Activated CD4-positive, alpha-beta T cell treated with anti-CD3 and anti-CD28 coated beads, Interleukin-10, Interleukin-2, amounts not matched to agents 100 ng/mL and 50 ng/mL, durations not matched to agents 16 hours and 8 hours (primary cell): ENCODE results near the gene IRS1.

Experiments used
- DNase-seq: peaks from one replicate; pipeline ENCODE4 v3.0.0-alpha.2; 2020

Gene IRS1

DNA sequence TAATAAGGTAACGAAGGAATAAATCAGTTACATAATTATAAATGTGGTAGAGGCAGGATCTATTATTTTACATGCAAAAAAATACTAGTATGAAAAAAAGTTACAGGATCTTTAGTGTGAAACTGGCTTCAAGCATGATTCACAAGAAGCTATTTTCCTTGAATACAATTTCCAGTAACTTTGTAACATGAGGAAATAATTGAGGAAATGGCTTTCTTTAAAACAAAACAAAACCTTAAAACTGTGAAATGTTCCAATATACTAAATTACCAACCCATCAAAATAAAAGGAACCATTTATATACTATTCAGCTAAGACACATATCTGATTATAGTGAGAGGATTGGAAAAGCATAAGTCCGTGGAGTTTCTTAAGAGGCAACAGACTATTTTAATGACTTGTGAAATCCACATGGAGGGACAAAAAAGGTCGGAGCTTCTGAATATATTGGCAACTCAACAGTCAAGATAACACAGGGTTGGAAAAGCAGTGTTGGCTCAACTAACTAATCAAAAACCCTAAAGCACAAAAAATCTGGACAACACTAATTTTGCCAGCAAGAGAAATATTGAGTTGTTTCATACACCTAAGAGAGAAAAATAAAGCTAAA, 10.6 kb downstream of the IRS1 start:
- DNase-seq, result no peak

- DNase-seq, result no peak
Measured at GRCh38 chr2:226788064-226788463, 11.6 kb downstream of the IRS1 start.

DNA sequence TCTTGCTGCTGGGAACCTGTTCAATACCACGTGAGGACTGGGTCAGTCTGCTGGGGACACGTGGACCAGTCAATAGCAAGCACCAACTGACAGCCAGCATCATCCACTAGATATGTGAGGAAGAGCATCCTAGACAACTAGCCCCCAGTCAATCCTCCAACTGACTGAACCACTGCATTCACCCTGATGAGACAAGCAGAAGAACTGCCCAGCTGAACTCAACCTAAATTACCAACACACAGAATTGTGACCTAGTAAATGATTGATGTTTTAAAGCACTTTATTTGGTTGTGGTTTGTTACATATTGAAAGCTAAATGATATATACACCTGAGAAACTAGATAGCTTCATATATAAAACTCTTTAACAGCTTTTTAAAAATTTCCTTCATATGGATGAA, 15.7 kb downstream of the IRS1 start:
- no peak for DNase-seq

GRCh38 chr2:226782092-226782713, 17.4 kb downstream of the IRS1 start:
- DNase-seq, result no peak

- DNase-seq, result no peak
Measured at GRCh38 chr2:226780431-226780830, 19.2 kb downstream of the IRS1 start.

DNA sequence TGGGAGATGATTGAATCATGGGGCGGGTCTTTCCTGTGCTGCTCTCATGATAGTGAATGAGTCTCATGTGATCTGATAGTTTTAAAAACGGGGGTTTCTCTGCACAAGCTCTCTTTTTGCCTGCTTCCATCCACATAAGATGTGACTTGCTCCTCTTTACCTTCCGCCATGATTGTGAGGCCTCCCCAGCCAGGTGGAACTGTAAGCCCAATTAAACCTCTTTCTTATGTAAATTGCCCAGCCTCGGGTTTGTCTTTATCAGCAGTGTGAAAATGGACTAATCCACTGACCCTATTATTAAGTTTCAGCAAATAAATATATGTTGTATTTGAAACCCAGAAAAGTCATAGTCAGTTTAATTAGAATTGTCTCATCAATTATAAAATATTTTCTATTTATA, 22.0 kb downstream of the IRS1 start:
- DNase-seq, result no peak

DNA sequence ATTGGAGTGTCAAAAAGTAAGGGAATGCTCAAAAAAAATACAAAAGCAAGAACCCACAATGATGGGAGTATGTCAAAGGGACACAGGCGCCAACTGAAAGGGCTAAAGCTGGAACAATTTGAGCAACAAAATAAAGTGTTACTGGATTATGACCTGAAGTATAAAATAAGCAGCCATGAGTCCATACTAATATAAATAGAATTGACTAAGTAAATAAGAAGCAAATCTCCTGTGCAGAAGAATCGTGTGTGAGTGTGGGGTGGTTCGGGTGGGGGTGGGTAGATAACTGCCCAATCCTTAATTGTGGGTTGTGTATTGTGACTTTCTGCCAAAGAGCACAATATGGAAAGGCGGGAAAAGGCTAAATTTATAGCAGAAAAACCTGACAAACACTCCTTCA, 23.5 kb downstream of the IRS1 start:
- no peak for DNase-seq

DNA sequence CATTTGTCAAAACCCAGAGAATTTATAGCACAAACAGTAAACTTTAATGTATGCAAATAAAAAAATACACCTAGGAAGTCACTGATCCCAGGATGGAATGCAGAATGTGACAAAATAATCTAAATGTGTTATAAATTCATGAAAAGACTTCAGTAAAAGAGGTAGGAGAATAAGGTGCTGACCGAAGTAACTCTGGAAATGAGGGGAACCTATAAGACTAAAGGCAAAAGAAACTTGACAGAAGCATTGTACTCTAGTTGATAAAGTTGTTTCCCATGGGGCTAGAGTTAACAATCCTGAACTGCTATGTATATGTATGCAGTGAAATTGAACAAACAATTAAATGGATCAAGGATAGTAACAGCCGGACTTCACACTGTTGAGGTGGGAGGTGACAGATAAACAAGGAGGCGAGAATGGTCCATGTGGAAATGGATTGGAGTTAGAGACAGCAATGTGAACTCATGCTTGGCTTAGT, 24.5 kb downstream of the IRS1 start:
- DNase-seq, result no peak

- DNase-seq, result no peak
Measured at GRCh38 chr2:226773291-226773690, 26.3 kb downstream of the IRS1 start.

DNA sequence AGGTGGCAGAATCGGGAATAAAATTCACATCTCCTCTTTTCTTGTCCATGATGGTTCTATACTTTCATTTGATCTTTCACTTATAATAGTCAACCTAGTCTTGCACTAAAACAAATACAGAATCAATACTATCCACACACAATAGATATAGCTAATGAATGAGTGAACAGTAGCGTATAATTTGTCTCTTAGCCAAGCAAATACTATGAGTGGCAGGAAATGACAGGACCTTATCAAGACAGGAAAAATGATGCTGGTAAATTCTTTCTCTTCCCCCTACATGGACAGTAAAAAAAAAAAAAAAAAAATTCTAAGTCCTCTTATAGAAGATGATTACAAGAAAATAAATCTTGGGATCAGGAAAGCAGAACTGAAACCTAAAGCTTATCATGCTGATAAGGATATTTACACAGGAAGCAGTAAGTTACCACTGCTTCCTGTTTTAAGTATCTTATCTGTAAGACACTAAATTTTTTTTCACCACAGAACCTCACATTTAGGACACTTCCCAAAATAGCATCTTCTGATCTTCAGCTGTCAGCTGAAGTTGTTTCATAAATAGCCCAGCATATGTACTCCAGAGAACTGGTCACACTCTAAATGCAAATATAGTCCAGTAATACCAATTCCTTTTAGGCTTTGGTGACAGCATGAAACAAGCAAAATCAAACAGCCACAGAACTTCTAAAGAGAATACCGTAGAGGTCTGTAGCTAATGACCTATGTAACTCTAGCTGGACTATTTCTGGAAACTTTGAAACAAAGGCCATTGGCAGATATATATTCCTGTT, 27.0 kb downstream of the IRS1 start:
- peak; percentile 23 for DNase-seq

DNA sequence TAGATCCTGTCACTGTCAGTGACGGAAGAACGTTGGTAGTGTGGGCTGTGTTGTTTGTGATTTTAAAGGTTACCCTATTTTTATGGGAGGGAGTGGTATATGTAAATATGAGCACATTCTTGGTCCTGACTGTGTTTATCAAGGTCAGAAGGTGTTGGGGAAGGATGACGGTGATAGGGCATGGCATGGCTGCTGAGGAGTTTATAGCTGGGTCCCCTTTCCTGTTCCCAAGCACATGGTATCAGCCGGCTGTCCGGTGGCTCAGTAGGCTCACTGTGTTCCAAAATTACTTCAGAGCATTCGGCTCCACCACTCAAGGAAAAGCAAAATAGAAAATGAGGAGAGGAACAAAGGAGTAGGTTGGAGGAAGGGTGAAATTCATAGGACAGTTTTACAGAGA, 28.6 kb downstream of the IRS1 start:
- DNase-seq, result no peak

- no peak for DNase-seq
Measured at GRCh38 chr2:226767056-226767813, 32.4 kb downstream of the IRS1 start.

GRCh38 chr2:226766352-226767055, 33.1 kb downstream of the IRS1 start:
- no peak for DNase-seq

GRCh38 chr2:226763320-226763719, 36.3 kb downstream of the IRS1 start:
- DNase-seq, result no peak

DNA sequence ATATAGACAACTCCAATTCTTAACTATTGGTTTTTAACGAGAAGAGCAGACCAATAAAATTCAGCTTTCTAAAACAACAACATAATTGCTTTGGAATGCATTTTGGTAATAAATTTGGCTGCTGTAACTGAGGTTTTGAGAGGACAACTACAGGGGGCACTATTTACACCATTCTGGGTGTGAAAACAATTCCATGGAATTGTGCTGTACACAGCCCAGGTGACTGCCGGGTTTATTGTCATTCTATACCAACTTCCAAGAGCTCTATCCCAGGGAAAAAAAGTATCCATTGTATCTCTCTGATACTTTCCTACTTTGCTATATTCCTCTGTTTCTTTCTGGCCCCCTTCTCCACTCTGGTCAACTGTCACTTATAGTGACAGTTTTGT, 38.4 kb downstream of the IRS1 start:
- no peak for DNase-seq

- no peak for DNase-seq
Measured at GRCh38 chr2:226760412-226761194, 39.0 kb downstream of the IRS1 start.

- no peak for DNase-seq
Measured at GRCh38 chr2:226759768-226760167, 39.9 kb downstream of the IRS1 start.

DNA sequence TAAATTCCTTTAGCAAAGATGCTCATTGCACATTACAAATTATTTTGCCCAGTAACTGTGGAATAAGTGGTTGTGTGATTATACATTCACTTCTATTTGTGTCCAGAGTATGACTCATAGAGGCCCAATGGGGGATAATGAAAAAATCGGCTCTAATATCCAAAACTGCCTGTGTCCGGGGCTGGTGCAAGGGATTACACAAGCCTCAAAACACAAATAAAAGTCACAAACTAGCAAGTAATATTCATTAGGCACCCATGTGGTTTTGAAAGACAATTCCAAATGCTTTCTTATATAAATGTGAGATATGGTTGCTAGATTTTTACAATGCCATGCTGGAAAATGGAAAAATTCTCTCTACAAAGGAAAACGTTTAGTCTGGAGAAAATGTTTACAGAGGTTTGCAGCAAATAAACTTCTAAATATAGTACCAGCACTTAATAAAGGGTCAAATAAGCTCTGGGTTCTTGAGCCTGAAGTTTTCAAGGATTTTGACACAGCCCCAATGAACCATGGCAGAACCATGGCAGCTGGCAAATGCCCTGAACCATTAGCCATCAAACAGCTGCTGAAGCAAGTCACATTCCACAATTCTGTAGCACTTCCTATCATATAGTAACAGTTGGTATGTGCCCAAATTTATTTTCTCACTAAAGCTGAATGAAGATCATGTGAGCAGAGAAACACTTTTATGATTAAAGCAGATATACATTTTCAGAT, 40.5 kb downstream of the IRS1 start:
- DNase-seq, result no peak

- DNase-seq, result peak; percentile 2
Measured at GRCh38 chr2:226756131-226756530, 43.5 kb downstream of the IRS1 start.

DNA sequence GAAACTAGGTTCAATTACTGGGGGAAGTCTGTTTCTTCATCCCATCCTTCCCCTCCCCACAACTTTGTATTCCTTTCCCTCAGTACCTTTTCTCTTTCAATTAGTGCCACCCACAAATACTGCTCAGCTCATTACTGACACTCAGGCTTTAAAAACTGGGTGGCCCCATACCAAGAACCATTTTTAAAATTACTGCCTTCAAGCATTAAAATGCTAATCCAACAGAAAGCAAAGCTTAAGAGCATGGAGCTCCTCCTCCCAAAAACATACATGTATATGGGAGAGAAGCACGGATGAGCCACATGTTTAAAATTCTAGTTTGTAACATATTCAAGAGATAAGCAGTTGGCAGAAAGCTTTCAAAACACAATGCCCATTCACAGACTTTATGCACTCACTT, 44.0 kb downstream of the IRS1 start:
- DNase-seq, result no peak
